Left renal pelvis (tissue), 4 donors: ENCODE results near the gene BPIFB4. TPM values are rescaled to one million over a fixed set of nuclear protein-coding genes. Genes with fewer than 3 reads are reported as not detected.

ENCODE experiments used
- DNase-seq, 4 donors: peaks; one replicate each; pipeline ENCODE4 v3.0.0-alpha.2; 2013; ENCODE audit warnings: low read depth in 4 of 4, low spot score in 3 of 4
- polyA plus RNA-seq, 4 donors: library from polyadenylated mRNA; unstranded; fragments of 120-200 nt; gene quantifications; one replicate each; pipeline ENCODE4 v1.2.1, GENCODE V29; 2013; ENCODE audit not compliant: insufficient read length in 4 of 4

Gene BPIFB4
- polyA plus RNA-seq, 4 donors: not detected

- DNase-seq: no peak
These were observed 19.6 kb upstream of the BPIFB4 start for GRCh38 chr20:33059741-33060390.

- no peak for DNase-seq
These were observed 17.8 kb upstream of the BPIFB4 start for GRCh38 chr20:33061658-33062028.

GRCh38 chr20:33062105-33062824 is 17.2 kb upstream of the BPIFB4 start:
- no peak for DNase-seq

GRCh38 chr20:33062825-33063149 is 16.7 kb upstream of the BPIFB4 start:
- no peak for DNase-seq

- no peak for DNase-seq
These were observed 16.2 kb upstream of the BPIFB4 start for GRCh38 chr20:33063271-33063670.

GRCh38 chr20:33064572-33065287 is 14.7 kb upstream of the BPIFB4 start:
- no peak for DNase-seq

- DNase-seq: no peak
These were observed 13.7 kb upstream of the BPIFB4 start for GRCh38 chr20:33065785-33066184.

GRCh38 chr20:33067806-33068205 is 11.6 kb upstream of the BPIFB4 start:
- DNase-seq: no peak

GRCh38 chr20:33068251-33068939 is 11.0 kb upstream of the BPIFB4 start:
- no peak for DNase-seq

GRCh38 chr20:33069673-33070072 is 9.8 kb upstream of the BPIFB4 start:
- no peak for DNase-seq

GRCh38 chr20:33070111-33071053 is 9.1 kb upstream of the BPIFB4 start:
- no peak for DNase-seq

- DNase-seq: no peak
These were observed 8.2 kb upstream of the BPIFB4 start for GRCh38 chr20:33071198-33071597.

GRCh38 chr20:33072362-33072761 is 7.1 kb upstream of the BPIFB4 start:
- no peak for DNase-seq

GRCh38 chr20:33072813-33073212 is 6.6 kb upstream of the BPIFB4 start:
- no peak for DNase-seq

- DNase-seq: no peak
These were observed 4.8 kb upstream of the BPIFB4 start for GRCh38 chr20:33074675-33075074.

GRCh38 chr20:33075281-33075680 is 4.2 kb upstream of the BPIFB4 start:
- no peak for DNase-seq

GRCh38 chr20:33076662-33077372 is 2.6 kb upstream of the BPIFB4 start:
- no peak for DNase-seq

GRCh38 chr20:33081411-33082154 is 2.1 kb downstream of the BPIFB4 start:
- DNase-seq: no peak

GRCh38 chr20:33082546-33082945 is 3.1 kb downstream of the BPIFB4 start:
- DNase-seq: no peak
